Fibroblast of mammary gland (primary cell): ENCODE results near the gene ATP2C2.

ENCODE experiments used
- DNase-seq: peaks from one replicate; pipeline ENCODE4 v3.0.0-alpha.2; 2010; ENCODE audit warnings: low read depth
- H3K4me3 ChIP-seq: 2 replicates; pipeline ENCODE4 v1.5.1; 2011; ENCODE audit warnings: low read depth, mild to moderate bottlenecking, low read length, moderate library complexity; ENCODE audit not compliant: control insufficient read depth
- CTCF ChIP-seq: conservative IDR thresholded peaks from 2 replicates; pipeline ENCODE4 v1.5.1; 2011; ENCODE audit warnings: low read depth, low read length, inconsistent platforms; ENCODE audit not compliant: control insufficient read depth, insufficient read depth

The ATP2C2 gene

DNA sequence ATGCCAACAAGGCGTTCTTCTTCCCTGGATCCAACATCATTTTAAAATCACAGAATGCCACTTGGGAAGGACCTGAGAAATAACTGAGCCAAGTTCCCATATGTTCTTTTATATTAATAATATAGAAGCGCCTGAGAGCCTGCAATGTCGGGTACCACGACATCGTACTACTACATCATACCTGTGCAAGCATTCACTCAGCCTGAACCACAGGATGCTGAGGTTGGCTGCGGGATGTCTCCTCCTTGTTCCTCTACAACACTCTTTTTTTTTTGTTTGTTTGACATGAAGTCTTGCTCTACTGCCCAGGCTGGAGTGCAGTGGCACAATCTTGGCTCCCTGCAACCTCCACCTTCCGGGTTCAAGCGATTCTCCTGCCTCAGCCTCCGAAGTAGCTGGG lies 2.1 kb upstream of the ATP2C2 start:
- H3K4me3 ChIP-seq: no peak overlapping the region
- no peak for DNase-seq
- no peak for TF ChIP-seq CTCF

- no peak overlapping the region for H3K4me3 ChIP-seq
- TF ChIP-seq CTCF: no peak
- DNase-seq: no peak
Measured at GRCh38 chr16:84367297-84367680, 1.0 kb upstream of the ATP2C2 start.

- no peak overlapping the region for H3K4me3 ChIP-seq
- no peak for TF ChIP-seq CTCF
- no peak for DNase-seq
Measured at GRCh38 chr16:84367750-84368307, 509 bp upstream of the ATP2C2 start.

- no peak for DNase-seq
- no peak for TF ChIP-seq CTCF
- H3K4me3 ChIP-seq: no peak overlapping the region
Measured at GRCh38 chr16:84369105-84369504, 767 bp downstream of the ATP2C2 start.

DNA sequence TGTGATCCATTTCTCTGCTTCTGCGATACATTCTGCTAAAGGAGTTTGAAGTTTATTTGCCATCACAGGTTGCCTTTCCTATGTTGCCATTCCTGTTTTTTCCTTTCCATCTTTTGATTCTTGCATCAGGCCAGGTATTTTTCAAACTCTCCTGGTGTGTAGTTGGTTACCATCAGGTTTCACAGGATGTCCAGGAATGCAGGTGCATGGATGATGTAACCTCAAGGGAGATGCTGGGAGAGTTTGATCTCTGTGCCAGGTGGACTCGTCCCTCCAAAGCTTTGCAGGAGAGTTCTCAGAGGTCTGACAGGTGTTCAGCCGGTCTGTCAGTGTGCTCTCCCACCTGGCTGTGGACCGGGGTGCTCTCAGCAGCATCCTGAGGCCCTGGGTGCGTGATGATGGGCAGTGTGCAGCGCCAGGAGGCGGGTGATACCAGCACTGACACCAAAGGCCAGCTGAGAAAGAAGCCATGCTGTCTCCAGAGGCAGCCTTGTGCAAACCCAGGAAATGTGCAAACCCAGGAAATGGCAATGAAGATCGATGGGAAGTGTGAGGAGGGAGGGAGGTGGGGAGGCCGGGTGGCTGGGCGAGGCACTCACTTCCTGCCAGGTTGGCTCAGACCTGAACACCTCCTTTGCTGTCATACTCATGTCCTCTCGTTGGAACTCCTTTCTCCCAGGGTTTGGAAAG lies 1.7 kb downstream of the ATP2C2 start:
- no peak overlapping the region for H3K4me3 ChIP-seq
- no peak for TF ChIP-seq CTCF
- DNase-seq: no peak

- no peak overlapping the region for H3K4me3 ChIP-seq
- TF ChIP-seq CTCF: no peak
- no peak for DNase-seq
Measured at GRCh38 chr16:84370723-84371552, 2.6 kb downstream of the ATP2C2 start.

DNA sequence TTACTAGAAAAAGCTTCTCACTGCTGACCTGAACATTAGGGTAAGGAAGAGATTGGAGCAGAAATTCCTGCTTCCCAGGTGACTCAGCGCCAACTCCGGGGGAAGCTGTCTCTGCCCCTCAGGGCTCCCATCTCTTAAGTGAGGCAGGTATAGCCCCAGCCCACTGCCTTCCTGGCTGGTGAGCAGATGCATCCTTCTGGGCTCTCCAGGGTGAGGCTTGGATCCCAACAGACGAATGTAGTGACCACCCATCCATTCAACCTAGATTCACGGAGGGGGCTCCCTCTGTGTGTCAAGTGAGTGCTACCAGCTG lies 3.2 kb downstream of the ATP2C2 start:
- DNase-seq: no peak
- TF ChIP-seq CTCF: no peak
- no peak overlapping the region for H3K4me3 ChIP-seq
